Mesothelial cell of epicardium (in vitro differentiated cells): ENCODE results near the gene SDCCAG8. TPM values are rescaled to one million over a fixed set of nuclear protein-coding genes. Genes with fewer than 3 reads are reported as not detected.

Experiments used
- DNase-seq, 2 experiments: peaks; one replicate each; pipeline ENCODE4 v3.0.0; 2021; ENCODE audit warnings: low spot score in 2 of 2; ENCODE audit not compliant: unreplicated experiment in 2 of 2
- H3K27ac Mint-ChIP-seq: 2 replicates; pipeline ENCODE4 v1.8.0; 2021; ENCODE audit warnings: mixed read lengths
- H3K27me3 Mint-ChIP-seq: 2 replicates; pipeline ENCODE4 v1.8.0; 2021; ENCODE audit warnings: low read depth, mixed read lengths
- H3K36me3 Mint-ChIP-seq: 2 replicates; pipeline ENCODE4 v1.8.0; 2021; ENCODE audit warnings: mixed read lengths
- H3K4me1 Mint-ChIP-seq: 2 replicates; pipeline ENCODE4 v1.8.0; 2021; ENCODE audit warnings: mixed read lengths
- H3K4me3 Mint-ChIP-seq: 2 replicates; pipeline ENCODE4 v1.8.0; 2021; ENCODE audit warnings: mild to moderate bottlenecking, moderate library complexity, mixed read lengths
- H3K9me3 Mint-ChIP-seq: 2 replicates; pipeline ENCODE4 v1.8.0; 2021; ENCODE audit warnings: mixed read lengths
- total RNA-seq: library from RNA; stranded (reverse); gene quantifications from 3 replicates; pipeline ENCODE4 v1.2.1, GENCODE V29; 2021
- TF ChIP-seq, protein P1 (sequence below): fragments of 200-600 bp; sonication (generic); IDR thresholded peaks from one replicate; pipeline ENCODE4 v1.5.0; 2021; ENCODE audit warnings: antibody characterized with exemption; ENCODE audit not compliant: unreplicated experiment

The SDCCAG8 gene
- total RNA-seq, 1 donor from 2014 or later: 37.3 TPM

DNA sequence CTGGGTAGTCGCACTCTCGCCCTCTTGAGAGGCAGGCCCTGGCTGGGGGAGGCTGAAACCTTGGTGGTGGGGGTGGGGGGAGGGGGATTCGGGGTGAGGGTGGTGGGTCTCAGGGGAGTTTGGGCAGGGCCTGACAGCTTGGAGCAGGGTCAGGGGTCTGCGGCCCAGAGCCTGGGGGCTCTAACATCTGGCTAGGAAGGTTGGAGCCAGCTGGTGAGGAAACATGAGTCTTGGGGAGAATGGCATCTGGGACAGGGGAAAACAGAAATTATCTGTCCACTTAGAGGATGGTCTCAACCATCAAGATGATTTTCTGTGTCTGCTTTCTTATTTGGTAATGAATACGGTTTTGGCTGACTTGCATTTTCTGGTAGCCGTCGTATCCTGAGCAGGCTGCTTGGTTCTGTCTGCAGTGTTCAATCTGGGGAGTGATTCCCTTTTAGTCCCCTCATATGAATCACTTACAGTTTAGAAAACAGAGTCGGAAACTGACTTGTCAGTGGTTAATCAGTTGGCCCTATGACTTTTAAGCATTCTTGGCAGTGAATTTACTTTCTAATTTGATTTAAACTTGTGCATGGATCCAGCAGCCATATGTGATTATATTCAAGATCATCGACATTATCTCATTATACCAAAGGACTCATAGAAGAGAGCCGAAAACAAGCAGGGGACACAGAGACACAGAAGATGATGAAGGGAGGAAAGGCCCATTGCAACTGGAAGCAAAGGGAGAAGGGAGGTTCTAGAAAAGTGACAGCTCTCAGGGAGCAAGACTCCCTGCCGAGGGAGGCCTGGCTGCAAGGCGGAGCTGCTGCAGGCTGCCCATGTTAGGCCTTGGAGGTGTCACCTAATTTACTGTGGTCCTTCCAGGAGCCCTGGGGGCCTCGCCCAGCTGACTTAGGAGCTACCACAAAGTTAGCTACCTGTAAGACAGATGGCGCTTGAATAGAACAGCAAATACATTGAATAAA is 237.6 kb downstream of the SDCCAG8 start:
- Mint-ChIP-seq H3K27ac (peak overlapping the region; percentile 12), H3K4me3 (no peak overlapping the region), H3K27me3 (no peaks in the 10 kb centered on the region), H3K4me1 (peaks cover 4% of the 10 kb centered on the region), H3K9me3 (no peaks in the 10 kb centered on the region), H3K36me3 (peaks cover 16% of the 10 kb centered on the region)
- TF ChIP-seq, protein P1, sequence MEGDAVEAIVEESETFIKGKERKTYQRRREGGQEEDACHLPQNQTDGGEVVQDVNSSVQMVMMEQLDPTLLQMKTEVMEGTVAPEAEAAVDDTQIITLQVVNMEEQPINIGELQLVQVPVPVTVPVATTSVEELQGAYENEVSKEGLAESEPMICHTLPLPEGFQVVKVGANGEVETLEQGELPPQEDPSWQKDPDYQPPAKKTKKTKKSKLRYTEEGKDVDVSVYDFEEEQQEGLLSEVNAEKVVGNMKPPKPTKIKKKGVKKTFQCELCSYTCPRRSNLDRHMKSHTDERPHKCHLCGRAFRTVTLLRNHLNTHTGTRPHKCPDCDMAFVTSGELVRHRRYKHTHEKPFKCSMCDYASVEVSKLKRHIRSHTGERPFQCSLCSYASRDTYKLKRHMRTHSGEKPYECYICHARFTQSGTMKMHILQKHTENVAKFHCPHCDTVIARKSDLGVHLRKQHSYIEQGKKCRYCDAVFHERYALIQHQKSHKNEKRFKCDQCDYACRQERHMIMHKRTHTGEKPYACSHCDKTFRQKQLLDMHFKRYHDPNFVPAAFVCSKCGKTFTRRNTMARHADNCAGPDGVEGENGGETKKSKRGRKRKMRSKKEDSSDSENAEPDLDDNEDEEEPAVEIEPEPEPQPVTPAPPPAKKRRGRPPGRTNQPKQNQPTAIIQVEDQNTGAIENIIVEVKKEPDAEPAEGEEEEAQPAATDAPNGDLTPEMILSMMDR: no peak
- DNase-seq: no peak

DNA sequence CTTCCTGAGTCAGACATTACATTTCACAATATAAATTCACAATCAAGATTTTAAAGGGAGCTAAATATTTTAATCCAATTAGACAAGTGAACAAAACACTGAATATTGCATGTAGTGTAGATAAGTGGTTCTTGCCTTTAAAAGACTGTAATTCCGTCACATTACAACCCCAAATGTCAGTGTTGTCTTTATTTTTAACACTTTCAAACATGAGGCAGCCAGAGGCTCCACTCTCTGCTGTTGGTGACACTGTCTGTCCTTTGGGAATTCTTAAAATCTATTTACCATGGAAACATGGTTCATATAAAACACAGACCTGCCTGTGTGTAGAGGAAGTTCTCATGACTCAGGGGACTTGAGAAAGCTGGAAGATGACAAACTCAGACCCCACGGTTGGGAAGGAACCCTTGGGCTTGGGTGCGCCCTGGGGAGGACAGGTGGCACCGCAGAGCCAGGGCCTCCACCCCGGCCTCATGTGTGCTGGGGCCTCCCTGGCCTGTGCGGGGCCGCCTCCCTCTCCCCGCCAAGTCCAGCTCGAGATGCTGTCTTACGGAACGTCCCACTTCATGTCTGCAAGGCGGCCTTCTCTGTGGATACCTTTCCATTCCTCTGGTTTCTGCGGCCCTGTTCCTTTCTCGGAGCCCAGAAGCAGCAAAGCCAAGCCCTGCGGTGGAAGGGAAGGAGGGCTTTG is 239.0 kb downstream of the SDCCAG8 start:
- H3K27me3 Mint-ChIP-seq: no peaks in the 10 kb centered on the region
- no peaks in the 10 kb centered on the region for H3K9me3 Mint-ChIP-seq
- TF ChIP-seq, protein P1: no peak
- no peak overlapping the region for H3K27ac Mint-ChIP-seq
- H3K4me3 Mint-ChIP-seq: no peak overlapping the region
- DNase-seq: no peak
- H3K36me3 Mint-ChIP-seq: peaks cover 18% of the 10 kb centered on the region
- peaks cover 4% of the 10 kb centered on the region for H3K4me1 Mint-ChIP-seq

DNA sequence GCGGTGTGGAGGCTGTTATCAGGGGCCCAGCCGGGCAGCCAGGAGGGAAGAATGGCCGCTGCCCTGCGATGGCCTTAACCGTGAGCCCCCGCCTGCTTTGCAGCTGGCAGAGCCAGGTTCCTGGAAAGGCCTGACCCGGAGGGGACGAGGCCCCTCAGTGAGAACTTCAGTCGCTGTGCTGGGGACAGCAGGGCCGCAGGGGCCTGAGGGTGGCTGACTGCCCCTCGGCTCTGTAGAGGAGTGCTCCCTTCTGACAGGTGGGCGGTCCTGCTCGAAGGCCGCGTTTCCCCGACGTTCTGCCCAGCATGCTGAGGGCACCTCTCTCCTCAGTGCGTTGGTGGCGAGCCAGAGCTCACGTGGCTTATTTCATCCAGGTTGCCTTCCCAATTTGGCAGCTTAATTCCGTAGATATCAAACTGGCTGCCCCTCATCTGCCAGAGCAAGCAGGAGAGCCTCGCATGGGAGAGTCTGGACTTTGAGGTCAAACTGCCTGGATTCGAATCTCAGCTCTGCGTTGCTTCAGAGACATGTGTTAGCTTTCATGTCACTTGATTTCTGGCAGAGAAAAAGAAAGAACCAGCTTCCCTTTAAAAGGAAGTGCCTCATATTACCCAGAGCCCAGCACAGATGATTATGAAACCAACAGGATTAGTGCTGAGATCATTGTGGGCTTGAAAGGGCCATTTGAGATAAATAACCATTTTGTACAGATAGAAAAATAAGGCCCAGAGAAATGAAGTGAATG is 239.8 kb downstream of the SDCCAG8 start:
- H3K36me3 Mint-ChIP-seq: peaks cover 21% of the 10 kb centered on the region
- H3K27me3 Mint-ChIP-seq: no peaks in the 10 kb centered on the region
- TF ChIP-seq, protein P1: no peak
- no peaks in the 10 kb centered on the region for H3K9me3 Mint-ChIP-seq
- peaks cover 4% of the 10 kb centered on the region for H3K4me1 Mint-ChIP-seq
- no peak overlapping the region for H3K27ac Mint-ChIP-seq
- DNase-seq: no peak
- no peak overlapping the region for H3K4me3 Mint-ChIP-seq

DNA sequence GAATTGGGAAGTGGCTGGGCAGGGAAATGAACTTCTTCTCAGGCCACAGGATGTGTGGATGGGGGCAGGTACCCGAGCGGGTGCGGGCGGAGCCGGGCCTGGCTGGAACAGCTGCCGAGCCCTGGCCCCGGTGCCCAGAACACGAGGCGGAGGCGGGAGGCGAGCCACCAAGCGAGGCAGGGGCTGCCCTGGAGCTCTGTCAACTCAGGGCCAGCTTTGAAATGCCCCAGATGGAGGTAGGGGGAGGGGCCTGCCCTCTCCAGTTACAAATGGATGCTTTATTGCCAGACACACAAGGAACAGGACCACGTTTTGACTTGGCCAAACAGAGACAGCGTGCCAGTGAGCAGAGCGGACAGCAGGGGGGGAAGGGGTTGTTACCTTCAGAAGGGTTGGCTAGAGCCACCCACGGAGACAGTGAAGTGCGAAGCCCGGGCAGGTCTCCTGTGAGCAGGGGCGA is 240.4 kb downstream of the SDCCAG8 start:
- Mint-ChIP-seq H3K9me3 (no peaks in the 10 kb centered on the region), H3K4me3 (no peak overlapping the region), H3K27ac (no peak overlapping the region), H3K36me3 (peaks cover 21% of the 10 kb centered on the region), H3K4me1 (peaks cover 4% of the 10 kb centered on the region), H3K27me3 (no peaks in the 10 kb centered on the region)
- no peak for DNase-seq
- TF ChIP-seq, protein P1: no peak

DNA sequence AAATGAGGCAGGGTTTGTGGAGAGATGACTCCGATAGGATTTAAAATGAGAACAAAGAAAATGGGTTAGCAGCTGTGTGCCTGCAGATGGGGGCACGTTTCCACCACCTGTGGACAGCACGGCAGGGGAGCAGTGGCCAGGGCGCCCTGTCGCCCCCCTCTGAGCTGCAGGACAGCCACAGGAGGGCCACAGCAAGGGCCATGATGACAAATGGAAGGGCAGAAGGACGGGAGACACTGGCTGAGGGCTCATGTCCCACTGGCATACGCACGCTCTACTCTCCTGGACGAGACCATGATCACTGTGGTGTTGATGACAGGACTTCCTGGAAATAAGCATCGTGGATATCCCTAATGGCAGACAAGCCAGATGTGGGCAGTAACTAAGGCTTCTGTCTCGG is 241.0 kb downstream of the SDCCAG8 start:
- H3K27ac Mint-ChIP-seq: no peak overlapping the region
- no peaks in the 10 kb centered on the region for H3K9me3 Mint-ChIP-seq
- no peak for DNase-seq
- H3K27me3 Mint-ChIP-seq: no peaks in the 10 kb centered on the region
- H3K36me3 Mint-ChIP-seq: peaks cover 21% of the 10 kb centered on the region
- H3K4me3 Mint-ChIP-seq: no peak overlapping the region
- TF ChIP-seq, protein P1: no peak
- peaks cover 4% of the 10 kb centered on the region for H3K4me1 Mint-ChIP-seq
